Naive thymus-derived CD4-positive, alpha-beta T cell (primary cell): ENCODE data around the gene TNFRSF1A. TPM values are rescaled to one million over a fixed set of nuclear protein-coding genes. Genes with fewer than 3 reads are reported as not detected.
A peak's percentile ranks its signal among the peaks of the same experiment; 100 is the strongest.
"Not testable (repeated sequence)": the region's sequence is repeated elsewhere in the genome, so short reads cannot be mapped to it uniquely, and the experiment has no call there.

Source experiments
- ATAC-seq: fragments of 150-1000 bp; cut with Tn5 transposase; 2 replicates; pipeline ENCODE4 v1.10.0; 2021; ENCODE audit warnings: mild to moderate bottlenecking, moderate library complexity
- CTCF ChIA-PET: fragments of 350-600 bp; sonication (Branson Sonifier 250); formaldehyde crosslinking; loops from one replicate; lab custom pipeline; 2021; ENCODE audit warnings: antibody characterized with exemption; lab: Charles Lee
- POLR2A ChIA-PET: fragments of 350-600 bp; sonication (Branson Sonifier 250); formaldehyde crosslinking; loops from one replicate; lab custom pipeline; 2021; ENCODE audit warnings: antibody characterized with exemption, inconsistent platforms; lab: Charles Lee
- DNase-seq, 9 donors: peaks; one replicate each; pipeline versions ENCODE4 v3.0.0 to v3.0.0-alpha.2; 2020 to 2022; ENCODE audit warnings: mixed read lengths in 1 of 9
- H3K27ac ChIP-seq: one replicate; pipeline ENCODE4 v1.7.0; 2013; ENCODE audit warnings: mild to moderate bottlenecking, low read depth, low read length, moderate library complexity
- H3K27me3 ChIP-seq, 2 donors: one replicate each; pipeline ENCODE4 v1.7.0; 2013; ENCODE audit warnings: low read length in 2 of 2, mild to moderate bottlenecking in 2 of 2, moderate library complexity in 2 of 2; ENCODE audit not compliant: control insufficient read depth in 2 of 2, insufficient read depth in 2 of 2
- H3K36me3 ChIP-seq, 3 experiments: 1 replicate in 2 of 3; 2 replicates in 1 of 3; pipeline ENCODE4 v1.7.0; 2013; ENCODE audit warnings: low read length in 3 of 3, mild to moderate bottlenecking in 3 of 3, moderate library complexity in 1 of 3; ENCODE audit not compliant: insufficient read depth in 3 of 3, control insufficient read depth in 2 of 3
- H3K4me1 ChIP-seq, 2 donors: one replicate each; pipeline ENCODE4 v1.7.0; 2013; ENCODE audit warnings: low read length in 2 of 2, mild to moderate bottlenecking in 2 of 2, moderate library complexity in 1 of 2; ENCODE audit not compliant: control insufficient read depth in 2 of 2, insufficient read depth in 2 of 2
- H3K4me3 ChIP-seq: 2 replicates; pipeline ENCODE4 v1.7.0; 2013; ENCODE audit warnings: mild to moderate bottlenecking, low read length
- H3K9me3 ChIP-seq, 3 experiments: 1 replicate in 2 of 3; 2 replicates in 1 of 3; pipeline ENCODE4 v1.7.0; 2013; ENCODE audit warnings: low read length in 3 of 3; ENCODE audit not compliant: control insufficient read depth in 2 of 3
- H3K27ac Mint-ChIP-seq, 9 donors: one replicate each; pipeline ENCODE4 v1.8.0; 2020 to 2022; ENCODE audit warnings: mixed read lengths in 9 of 9, mild to moderate bottlenecking in 8 of 9, moderate library complexity in 5 of 9, inconsistent platforms in 2 of 9
- H3K27me3 Mint-ChIP-seq, 5 donors: one replicate each; pipeline ENCODE4 v1.8.0; 2021 to 2022; ENCODE audit warnings: mixed read lengths in 5 of 5, mild to moderate bottlenecking in 1 of 5
- H3K36me3 Mint-ChIP-seq, 5 donors: one replicate each; pipeline ENCODE4 v1.8.0; 2020 to 2022; ENCODE audit warnings: mixed read lengths in 5 of 5, mild to moderate bottlenecking in 3 of 5, inconsistent platforms in 1 of 5
- H3K4me1 Mint-ChIP-seq, 7 donors: one replicate each; pipeline ENCODE4 v1.8.0; 2020 to 2022; ENCODE audit warnings: mixed read lengths in 7 of 7, mild to moderate bottlenecking in 3 of 7, inconsistent platforms in 1 of 7
- H3K4me3 Mint-ChIP-seq, 10 donors: one replicate each; pipeline ENCODE4 v1.8.0; 2020 to 2022; ENCODE audit warnings: mild to moderate bottlenecking in 10 of 10, mixed read lengths in 10 of 10, moderate library complexity in 6 of 10, inconsistent platforms in 2 of 10
- H3K9me3 Mint-ChIP-seq, 11 donors: one replicate each; pipeline ENCODE4 v1.8.0; 2020 to 2022; ENCODE audit warnings: mixed read lengths in 11 of 11, mild to moderate bottlenecking in 4 of 11, inconsistent platforms in 1 of 11, moderate library complexity in 1 of 11
- intact Hi-C, 2 donors: fragments of 100-400 bp; cut with micrococcal nuclease; formaldehyde crosslinking; loops; one replicate each; pipeline ENCODE4 v1.15.1; 2023
- polyA plus RNA-seq, 2 donors: library from polyadenylated mRNA; unstranded; fragments of 300-500 nt; fragmentation: Illumina TruSeq; gene quantifications; one replicate each; pipeline ENCODE4 v1.2.3, GENCODE V29; 2021
- total RNA-seq, 6 experiments: library from RNA in 5 of 6; stranded (reverse) in 5 of 6; gene quantifications; 1 replicate in 5 of 6; 2 replicates in 1 of 6; pipeline ENCODE4 v1.2.3 and lab custom pipeline; 2021 to 2026

The TNFRSF1A gene
- total and polyA plus RNA-seq, 7 experiments from 2014 or later = 24.1 to 99.4 (median 57.4) TPM

DNA sequence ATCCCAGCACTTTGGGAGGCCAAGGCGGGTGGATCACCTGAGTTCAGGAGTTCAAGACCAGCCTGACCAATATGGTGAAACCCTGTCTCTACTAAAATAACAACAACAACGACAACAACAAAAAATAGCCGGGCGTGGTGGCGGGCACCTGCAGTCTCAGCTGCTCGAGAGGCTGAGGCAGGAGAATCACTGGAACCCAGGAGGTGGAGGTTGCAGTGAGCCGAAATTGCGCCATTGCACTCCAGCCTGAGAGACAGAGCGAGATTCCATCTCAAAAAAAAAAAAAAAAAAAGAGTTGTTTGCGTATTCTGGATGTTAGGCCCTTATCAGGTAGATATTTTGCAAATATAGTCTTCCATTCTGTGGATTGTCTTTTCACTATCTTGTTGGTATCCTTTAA lies 52.8 kb downstream of the TNFRSF1A start:
- DNase-seq, H3K4me3 Mint-ChIP-seq, H3K4me1 ChIP-seq, H3K27ac ChIP-seq, intact Hi-C loops, H3K27ac Mint-ChIP-seq, H3K9me3 Mint-ChIP-seq, H3K4me1 Mint-ChIP-seq, POLR2A ChIA-PET, H3K9me3 ChIP-seq, ATAC-seq, H3K36me3 ChIP-seq, H3K36me3 Mint-ChIP-seq, H3K4me3 ChIP-seq, H3K27me3 ChIP-seq: not testable (repeated sequence)
- H3K27me3 Mint-ChIP-seq = peaks cover 0 to 12% (median 0%) of the 10 kb centered on the region in 5 donors
- CTCF ChIA-PET = interaction anchor here (0.7 to 2.3 kb wide), 2 partner anchors 286 to 300 kb away, joined by 3 to 15 read pairs; no protein-coding TSS in a partner anchor

DNA sequence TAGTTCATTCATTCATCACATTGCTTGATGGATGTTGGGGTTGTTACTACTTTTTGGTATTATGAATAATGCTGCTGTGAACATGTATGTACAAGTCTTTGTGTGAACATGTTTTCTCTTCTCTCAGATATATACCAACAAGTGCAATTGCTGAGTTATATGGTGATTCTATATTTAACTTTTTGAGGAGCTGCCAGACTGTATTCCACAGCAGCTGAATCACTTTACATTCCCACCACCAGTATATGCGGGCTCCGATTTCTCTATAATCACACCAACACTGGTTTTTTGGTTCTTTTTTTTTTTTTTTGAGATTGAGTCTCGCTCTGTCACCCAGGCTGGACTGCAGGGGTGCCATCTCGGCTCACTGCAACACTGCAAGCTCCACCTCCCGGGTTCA lies 53.6 kb downstream of the TNFRSF1A start:
- intact Hi-C loops = no loop called here
- no peak overlapping the region for H3K27ac Mint-ChIP-seq
- no peak overlapping the region for H3K27ac ChIP-seq
- POLR2A ChIA-PET = interaction anchor here (0.7 kb wide), 1 partner anchor 129 kb away, joined by 3 read pairs; no protein-coding TSS in a partner anchor
- peaks cover 0 to 6% (median 2%) of the 10 kb centered on the region in 7 donors for H3K4me1 Mint-ChIP-seq
- DNase-seq = no peak
- no peak overlapping the region for H3K4me3 ChIP-seq
- ATAC-seq = no peak
- no peaks in the 10 kb centered on the region for H3K9me3 Mint-ChIP-seq
- no peaks in the 10 kb centered on the region for H3K27me3 ChIP-seq
- H3K36me3 Mint-ChIP-seq = no peaks in the 10 kb centered on the region
- H3K36me3 ChIP-seq = no peaks in the 10 kb centered on the region
- CTCF ChIA-PET = interaction anchor here (0.7 to 2.3 kb wide), 4 partner anchors 11 to 299 kb away, joined by 3 to 15 read pairs (median 6); no protein-coding TSS in a partner anchor
- H3K4me3 Mint-ChIP-seq = no peak overlapping the region
- H3K27me3 Mint-ChIP-seq = peaks cover 0 to 12% (median 0%) of the 10 kb centered on the region in 5 donors
- H3K9me3 ChIP-seq = no peaks in the 10 kb centered on the region
- no peaks in the 10 kb centered on the region for H3K4me1 ChIP-seq

DNA sequence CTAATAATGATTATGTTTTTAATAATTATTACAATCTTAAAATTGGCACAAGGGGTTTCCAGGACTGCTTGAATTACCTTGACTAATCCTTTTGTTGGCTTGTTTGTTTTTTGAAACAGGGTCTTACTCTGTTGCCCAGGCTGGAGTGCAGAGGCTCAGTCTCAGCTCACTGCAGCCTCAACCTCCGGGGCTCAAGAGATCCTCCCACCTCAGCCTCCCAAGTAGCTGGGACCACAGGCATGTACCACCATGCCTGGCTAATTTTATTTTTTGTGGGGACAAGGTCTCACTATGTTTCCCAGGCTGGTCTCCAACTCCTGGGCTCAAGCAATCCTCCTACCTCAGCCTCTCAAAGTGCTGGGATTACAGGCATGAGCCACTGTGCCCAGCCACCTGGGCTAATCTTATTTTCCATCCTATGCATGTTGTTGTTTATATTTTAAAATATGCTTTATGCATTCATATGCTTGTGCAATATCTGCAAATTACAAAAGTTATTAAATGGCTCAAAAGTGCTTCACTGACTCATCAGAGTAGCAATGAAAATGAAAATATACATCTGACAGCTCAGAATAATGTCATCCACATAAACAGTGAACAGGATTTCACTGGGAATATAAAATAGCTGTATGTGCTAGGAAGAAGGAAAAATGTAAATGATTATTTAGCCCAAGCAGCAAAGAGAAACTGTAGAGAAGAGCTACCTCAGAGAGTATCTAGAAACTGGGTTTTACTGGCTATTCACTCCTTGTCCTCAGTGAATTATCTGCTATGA lies 56.2 kb downstream of the TNFRSF1A start:
- ATAC-seq = no peak

DNA sequence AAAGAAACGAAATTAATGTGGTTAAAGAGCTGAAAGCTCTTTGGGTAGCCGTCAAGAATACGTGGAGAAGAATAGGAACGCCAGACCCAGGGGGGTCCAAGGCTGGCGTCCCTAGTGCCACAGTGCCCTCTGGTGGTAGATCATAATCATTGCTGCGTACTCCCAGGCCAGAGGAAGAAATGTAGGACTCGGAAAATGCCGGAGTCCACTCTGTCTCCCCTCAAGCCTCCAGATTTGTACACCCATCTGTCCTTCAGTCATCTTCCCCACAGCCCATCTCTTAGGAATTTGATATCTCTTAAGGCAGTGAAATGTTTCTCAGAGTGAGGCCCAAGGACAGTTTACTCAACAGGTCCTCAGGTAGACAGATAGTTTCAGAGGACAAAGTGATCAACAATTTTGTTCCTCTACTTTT lies 56.8 kb downstream of the TNFRSF1A start:
- DNase-seq (peak; percentile 33 to 70 (median 56)), ATAC-seq (peak; percentile 90)
- Mint-ChIP-seq H3K4me3 (no peak overlapping the region), H3K4me1 (peaks cover 0 to 6% (median 4%) of the 10 kb centered on the region in 7 donors), H3K27me3 (peaks cover 0 to 19% (median 13%) of the 10 kb centered on the region in 5 donors), H3K36me3 (no peaks in the 10 kb centered on the region), H3K9me3 (no peaks in the 10 kb centered on the region), H3K27ac (peak overlapping the region in 1 of 9 donors; percentile 20)
- Histone ChIP-seq H3K9me3 (no peaks in the 10 kb centered on the region), H3K27ac (no peak overlapping the region), H3K27me3 (peaks cover 0 to 2% of the 10 kb centered on the region in 2 donors), H3K36me3 (no peaks in the 10 kb centered on the region), H3K4me1 (no peaks in the 10 kb centered on the region), H3K4me3 (no peak overlapping the region)
- intact Hi-C loops = loop anchor here (1.0 kb wide), 5 partner anchors 90 to 319 kb away; no protein-coding TSS in a partner anchor
- ChIA-PET CTCF (interaction anchor here (0.7 to 3.3 kb wide), 11 partner anchors 38 to 303 kb away, joined by 3 to 37 read pairs (median 6); no protein-coding TSS in a partner anchor), POLR2A (no interaction called here)

More for the DNA sequence above, 56.2 kb downstream of the TNFRSF1A start:
- CTCF ChIA-PET = interaction anchor here (0.6 to 3.3 kb wide), 9 partner anchors 92 to 900 kb away, joined by 3 to 37 read pairs (median 7); no protein-coding TSS in a partner anchor
- H3K27ac ChIP-seq = no peak overlapping the region
- H3K4me3 ChIP-seq = no peak overlapping the region
- H3K36me3 ChIP-seq = no peaks in the 10 kb centered on the region
- H3K36me3 Mint-ChIP-seq = no peaks in the 10 kb centered on the region
- H3K4me1 ChIP-seq = no peaks in the 10 kb centered on the region
- no peaks in the 10 kb centered on the region for H3K27me3 ChIP-seq
- no peak overlapping the region for H3K27ac Mint-ChIP-seq
- intact Hi-C loops = loop anchor here (1.0 kb wide), 5 partner anchors 90 to 319 kb away; no protein-coding TSS in a partner anchor
- POLR2A ChIA-PET = no interaction called here
- no peak overlapping the region for H3K4me3 Mint-ChIP-seq
- no peaks in the 10 kb centered on the region for H3K9me3 ChIP-seq
- no peak for DNase-seq
- peaks cover 0 to 13% (median 8%) of the 10 kb centered on the region in 5 donors for H3K27me3 Mint-ChIP-seq
- peaks cover 0 to 6% (median 4%) of the 10 kb centered on the region in 7 donors for H3K4me1 Mint-ChIP-seq
- H3K9me3 Mint-ChIP-seq = no peaks in the 10 kb centered on the region

DNA sequence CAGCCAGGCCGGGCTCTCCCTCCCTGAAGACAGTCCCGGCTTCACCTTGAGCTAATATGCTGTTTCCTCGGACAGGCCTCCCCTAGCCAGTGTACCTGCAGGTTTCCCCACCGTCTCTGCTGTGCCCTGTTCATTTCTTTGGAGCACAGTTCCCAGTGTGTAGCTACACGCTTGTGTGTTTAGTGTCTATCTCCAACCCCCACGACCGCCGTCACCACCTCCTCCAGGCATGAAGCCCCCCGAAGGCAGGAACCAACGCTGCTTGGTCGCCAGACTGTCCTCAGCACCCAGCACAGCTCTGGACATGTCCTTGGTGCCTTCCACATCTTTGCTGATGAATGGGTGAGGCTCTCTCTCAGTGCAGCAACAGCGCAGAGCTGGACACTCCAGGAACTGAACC lies 57.6 kb downstream of the TNFRSF1A start:
- no peak overlapping the region for H3K4me3 Mint-ChIP-seq
- H3K27ac Mint-ChIP-seq = peak overlapping the region in 1 of 9 donors; percentile 18
- H3K9me3 Mint-ChIP-seq = peaks cover 0 to 2% (median 0%) of the 10 kb centered on the region in 11 donors
- no peak overlapping the region for H3K4me3 ChIP-seq
- POLR2A ChIA-PET = no interaction called here
- no peaks in the 10 kb centered on the region for H3K9me3 ChIP-seq
- intact Hi-C loops = loop anchor here in 1 of 2 donors (1.0 kb wide), 1 partner anchor 296 kb away; no protein-coding TSS in a partner anchor
- no peak for DNase-seq
- peaks cover 0 to 23% (median 15%) of the 10 kb centered on the region in 5 donors for H3K27me3 Mint-ChIP-seq
- H3K36me3 ChIP-seq = no peaks in the 10 kb centered on the region
- H3K27ac ChIP-seq = no peak overlapping the region
- no peaks in the 10 kb centered on the region for H3K4me1 ChIP-seq
- H3K4me1 Mint-ChIP-seq = peaks cover 0 to 6% (median 6%) of the 10 kb centered on the region in 7 donors
- H3K36me3 Mint-ChIP-seq = no peaks in the 10 kb centered on the region
- ATAC-seq = no peak
- H3K27me3 ChIP-seq = peaks cover 0 to 3% of the 10 kb centered on the region in 2 donors
- CTCF ChIA-PET = interaction anchor here (0.6 to 3.3 kb wide), 18 partner anchors 23 to 1252 kb away, joined by 3 to 37 read pairs (median 4); partner anchors contain the start of gene VWF

DNA sequence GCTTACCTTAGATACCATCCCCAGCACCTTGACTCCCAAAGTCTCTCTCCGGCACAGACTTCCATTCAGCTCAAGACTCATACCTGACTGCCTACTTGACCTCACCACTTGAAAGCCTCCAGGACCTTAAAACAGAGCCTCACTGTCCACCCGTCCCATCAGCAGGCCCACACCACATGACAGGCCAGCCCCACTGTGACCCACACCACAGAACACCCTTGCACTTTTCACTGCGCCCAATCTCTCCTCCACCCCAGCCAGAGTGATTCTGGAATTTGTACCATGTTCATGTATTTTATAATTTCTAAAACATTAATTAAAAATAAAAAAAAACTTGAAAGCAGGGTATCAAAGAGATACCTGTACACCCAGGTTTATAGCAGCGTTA lies 59.4 kb downstream of the TNFRSF1A start:
- no peaks in the 10 kb centered on the region for H3K36me3 Mint-ChIP-seq
- intact Hi-C loops = no loop called here
- peaks cover 0 to 3% of the 10 kb centered on the region in 2 donors for H3K27me3 ChIP-seq
- H3K4me3 Mint-ChIP-seq = no peak overlapping the region
- ChIA-PET POLR2A (no interaction called here), CTCF (interaction anchor here (1.0 to 3.3 kb wide), 5 partner anchors 12 to 293 kb away, joined by 3 to 37 read pairs (median 5); no protein-coding TSS in a partner anchor)
- H3K4me1 Mint-ChIP-seq = peaks cover 0 to 14% (median 11%) of the 10 kb centered on the region in 7 donors
- H3K9me3 ChIP-seq = no peaks in the 10 kb centered on the region
- H3K27ac ChIP-seq = no peak overlapping the region
- H3K27me3 Mint-ChIP-seq = peaks cover 0 to 24% (median 19%) of the 10 kb centered on the region in 5 donors
- no peak overlapping the region for H3K4me3 ChIP-seq
- peak overlapping the region in 3 of 9 donors; percentile 19 to 62 (median 38) for H3K27ac Mint-ChIP-seq
- peaks cover 0 to 2% (median 0%) of the 10 kb centered on the region in 11 donors for H3K9me3 Mint-ChIP-seq
- no peaks in the 10 kb centered on the region for H3K36me3 ChIP-seq
- no peak for ATAC-seq
- no peak for DNase-seq
- peaks cover 0 to 3% of the 10 kb centered on the region in 2 donors for H3K4me1 ChIP-seq
